Right renal pelvis (tissue), 4 donors: ENCODE data around the gene HAPLN1. TPM values are rescaled to one million over a fixed set of nuclear protein-coding genes. Genes with fewer than 3 reads are reported as not detected.
"Not testable (repeated sequence)": the region's sequence is repeated elsewhere in the genome, so short reads cannot be mapped to it uniquely, and the experiment has no call there.

Source experiments
- DNase-seq, 4 donors: peaks; one replicate each; pipeline ENCODE4 v3.0.0-alpha.2; 2013; ENCODE audit warnings: low read depth in 4 of 4, low spot score in 3 of 4, missing footprints in 1 of 4
- polyA plus RNA-seq, 4 donors: library from polyadenylated mRNA; unstranded; fragments of 120-200 nt; gene quantifications; one replicate each; pipeline ENCODE4 v1.2.1, GENCODE V29; 2013; ENCODE audit not compliant: insufficient read length in 4 of 4

The HAPLN1 gene
- 1 to 10 TPM; 4.2 to 9.5 (median 7.7) TPM for polyA plus RNA-seq

- no peak for DNase-seq
These were observed at the start of gene HAPLN1 for GRCh38 chr5:83720836-83721537. Gene HAPLN1 (minus strand): TSS chr5:83720855. CDS start chr5:83673523, 47,332 bp downstream.

- DNase-seq, result no peak
These were observed 46.8 kb upstream of the HAPLN1 start for GRCh38 chr5:83767409-83767992.

GRCh38 chr5:83764101-83764500 is 43.4 kb upstream of the HAPLN1 start:
- DNase-seq, result no peak

DNA sequence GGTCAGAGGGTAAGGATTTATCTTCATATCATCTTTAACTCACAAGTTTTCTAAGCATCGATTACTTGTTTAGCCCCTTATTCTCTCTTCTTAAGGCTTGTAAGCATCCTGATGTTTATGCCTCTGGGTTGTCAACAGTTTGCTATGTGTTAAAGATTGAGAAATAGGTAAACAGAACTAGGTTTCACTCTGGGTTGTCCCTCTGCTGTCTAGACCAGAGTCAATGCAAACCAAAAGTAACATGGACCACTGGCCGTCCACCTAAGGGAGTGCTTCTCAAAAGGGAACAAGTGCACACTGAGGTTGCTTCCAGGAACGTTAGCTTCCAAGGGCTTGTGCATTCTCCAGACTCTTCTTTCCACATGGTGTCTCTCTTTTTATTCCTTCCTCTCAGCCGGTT is 39.9 kb upstream of the HAPLN1 start:
- DNase-seq, result no peak

GRCh38 chr5:83752700-83753099 is 32.0 kb upstream of the HAPLN1 start:
- DNase-seq, result no peak

GRCh38 chr5:83751201-83751600 is 30.5 kb upstream of the HAPLN1 start:
- DNase-seq, result no peak

DNA sequence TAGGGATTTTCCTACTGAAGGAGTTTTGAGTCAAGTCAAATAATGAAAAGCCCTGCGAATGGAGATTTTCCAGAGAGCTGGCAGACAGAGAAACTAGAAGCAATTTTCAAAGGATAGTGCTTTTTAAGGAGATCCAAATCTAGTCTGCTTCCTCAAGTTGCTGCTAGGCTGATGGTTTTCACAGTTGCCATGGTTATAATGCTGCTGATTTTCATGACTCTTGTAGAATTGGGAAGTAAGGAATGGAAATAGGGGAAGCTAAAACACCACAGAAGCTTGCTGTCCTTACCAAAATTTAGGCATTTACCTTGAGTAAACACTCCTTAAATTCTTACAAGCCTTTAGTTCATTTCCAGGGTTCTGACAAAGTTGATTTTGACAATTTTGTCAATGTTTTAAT is 30.1 kb upstream of the HAPLN1 start:
- DNase-seq, result no peak

GRCh38 chr5:83745816-83746215 is 25.2 kb upstream of the HAPLN1 start:
- DNase-seq, result no peak

- DNase-seq, result no peak
These were observed 24.2 kb upstream of the HAPLN1 start for GRCh38 chr5:83744821-83745220.

- no peak for DNase-seq
These were observed 21.4 kb upstream of the HAPLN1 start for GRCh38 chr5:83742089-83742488.

DNA sequence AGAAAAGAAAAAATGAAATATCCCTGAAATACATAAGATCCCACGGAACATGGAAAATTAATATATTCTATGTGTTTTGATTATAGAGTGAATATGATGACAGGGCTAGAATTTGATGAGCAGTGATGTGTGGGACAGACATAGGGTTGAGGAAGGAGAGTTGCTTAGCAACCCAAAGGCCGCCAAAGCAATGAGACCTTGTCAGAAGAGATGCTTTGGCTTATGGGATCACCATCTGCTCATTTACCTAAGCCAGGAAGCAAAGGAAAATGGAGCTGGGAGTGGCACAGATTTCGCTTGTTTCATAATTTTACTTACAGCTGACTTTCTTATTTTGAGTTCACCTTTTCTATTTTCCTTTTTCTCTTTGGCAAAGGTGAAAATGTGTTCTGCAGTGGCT is 20.9 kb upstream of the HAPLN1 start:
- no peak for DNase-seq

DNA sequence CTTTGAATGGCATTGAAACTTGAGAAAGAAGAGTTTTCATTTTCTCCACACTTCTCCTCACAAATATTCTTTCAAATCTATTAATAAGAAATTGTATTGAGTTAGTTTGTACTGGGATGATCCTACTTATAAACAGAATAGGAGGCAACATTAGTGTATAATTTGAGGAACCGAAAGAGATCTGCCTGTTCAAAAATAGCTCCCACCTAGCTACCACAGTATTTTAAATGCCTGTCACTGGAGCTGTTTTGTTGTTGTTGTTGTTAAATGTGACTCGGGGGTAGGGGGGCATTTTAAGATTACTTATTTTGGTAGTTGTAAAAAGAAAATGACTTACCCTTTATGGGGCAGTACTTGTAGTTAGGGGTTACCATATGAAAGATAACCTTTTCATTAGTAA is 20.1 kb upstream of the HAPLN1 start:
- no peak for DNase-seq

DNA sequence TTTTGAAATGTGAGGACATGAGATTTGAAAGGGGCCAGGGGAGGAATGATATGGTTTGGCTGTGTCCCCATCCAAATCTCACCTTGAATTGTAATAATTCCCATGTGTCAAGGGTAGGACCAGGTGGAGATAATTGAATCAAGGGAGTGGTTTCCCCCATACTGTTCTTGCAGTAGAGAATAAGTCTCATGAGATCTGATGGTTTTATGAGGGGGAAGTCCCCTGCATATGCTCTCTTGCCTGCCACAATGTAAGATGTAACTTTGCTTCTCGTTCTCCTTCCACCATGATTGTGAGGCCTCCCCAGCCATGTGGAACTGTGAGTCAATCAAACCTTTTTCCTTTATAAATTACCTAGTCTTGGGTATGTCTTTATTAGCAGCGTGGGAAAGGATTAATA is 15.5 kb upstream of the HAPLN1 start:
- DNase-seq, result not testable (repeated sequence)

GRCh38 chr5:83735058-83735457 is 14.4 kb upstream of the HAPLN1 start:
- DNase-seq, result not testable (repeated sequence)

DNA sequence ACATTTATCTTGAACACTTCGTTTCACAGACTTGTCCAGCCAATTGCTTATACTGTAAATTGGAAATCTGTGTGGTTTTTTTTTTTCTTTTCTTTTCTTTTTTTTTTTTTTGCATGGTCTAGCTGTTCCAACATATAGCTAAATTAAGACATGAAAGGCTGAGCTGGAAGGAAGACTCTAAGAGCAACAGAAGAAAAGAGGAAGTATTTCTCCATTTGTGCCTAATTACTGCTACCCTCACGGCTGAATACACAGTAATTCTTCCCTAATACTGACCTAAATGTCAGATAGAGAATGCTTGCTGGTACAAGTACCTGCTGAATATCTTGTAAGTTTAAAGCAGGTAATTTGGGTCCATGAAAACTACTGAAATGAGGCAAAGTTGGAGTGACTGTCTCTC is 11.0 kb upstream of the HAPLN1 start:
- DNase-seq, result no peak

DNA sequence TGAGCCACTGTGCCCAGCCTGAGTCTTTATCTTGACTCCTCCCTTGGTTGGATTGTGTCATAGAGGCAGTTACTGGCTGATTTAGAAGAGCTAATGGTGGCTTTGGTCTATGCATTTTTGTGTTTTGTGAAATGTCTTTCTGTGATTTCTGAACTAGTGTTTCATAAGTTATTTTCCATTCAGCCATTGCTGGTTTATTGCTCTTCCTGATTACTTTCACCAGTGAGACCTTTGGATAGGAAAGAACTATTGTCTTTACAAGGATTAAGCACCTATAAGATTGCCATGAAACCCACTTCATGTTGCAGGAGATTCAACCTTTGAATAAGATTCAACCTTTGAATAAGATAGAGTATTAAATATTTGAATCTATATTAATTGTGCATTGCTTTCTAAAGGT is 8.7 kb upstream of the HAPLN1 start:
- no peak for DNase-seq

DNA sequence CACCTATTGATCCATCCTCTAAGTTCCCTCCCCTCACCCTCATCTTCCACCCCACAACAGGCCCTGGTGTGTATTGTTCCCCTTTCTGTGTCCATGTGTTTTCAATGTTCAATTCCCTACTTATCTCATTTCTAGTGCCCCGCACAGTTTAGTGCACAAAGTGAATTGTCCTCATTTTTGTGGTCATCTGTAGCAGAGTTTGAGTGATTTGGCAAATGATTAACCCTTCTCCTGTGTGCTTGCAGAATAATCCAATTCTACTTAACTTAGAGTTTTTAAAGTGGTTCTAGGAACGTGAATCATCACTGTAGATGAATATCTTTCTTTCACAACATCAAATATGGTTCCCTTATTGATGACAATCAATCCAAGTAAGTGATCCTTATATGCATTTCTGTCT is 6.3 kb upstream of the HAPLN1 start:
- DNase-seq, result no peak

GRCh38 chr5:83724935-83725334 is 4.3 kb upstream of the HAPLN1 start:
- DNase-seq, result no peak

- no peak for DNase-seq
These were observed 3.3 kb upstream of the HAPLN1 start for GRCh38 chr5:83724001-83724400.

DNA sequence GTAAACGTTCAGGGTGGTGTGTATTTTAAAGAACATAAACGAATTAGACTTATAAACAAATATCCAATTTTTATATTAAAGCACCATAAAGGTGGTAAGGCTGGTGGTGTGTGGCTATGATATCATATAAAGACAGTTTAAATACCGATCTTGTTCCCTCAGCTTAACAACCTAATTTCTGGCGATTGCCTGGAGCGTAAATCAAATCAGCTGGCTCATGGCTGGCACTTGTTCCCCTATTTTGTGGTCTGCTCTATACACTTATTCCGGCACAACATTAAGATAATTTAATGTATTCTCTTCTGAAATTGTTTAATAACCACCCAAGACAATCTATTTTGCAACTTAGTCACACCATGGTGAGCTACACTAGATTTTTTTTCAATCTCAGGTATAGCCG is 2.4 kb upstream of the HAPLN1 start:
- no peak for DNase-seq

DNA sequence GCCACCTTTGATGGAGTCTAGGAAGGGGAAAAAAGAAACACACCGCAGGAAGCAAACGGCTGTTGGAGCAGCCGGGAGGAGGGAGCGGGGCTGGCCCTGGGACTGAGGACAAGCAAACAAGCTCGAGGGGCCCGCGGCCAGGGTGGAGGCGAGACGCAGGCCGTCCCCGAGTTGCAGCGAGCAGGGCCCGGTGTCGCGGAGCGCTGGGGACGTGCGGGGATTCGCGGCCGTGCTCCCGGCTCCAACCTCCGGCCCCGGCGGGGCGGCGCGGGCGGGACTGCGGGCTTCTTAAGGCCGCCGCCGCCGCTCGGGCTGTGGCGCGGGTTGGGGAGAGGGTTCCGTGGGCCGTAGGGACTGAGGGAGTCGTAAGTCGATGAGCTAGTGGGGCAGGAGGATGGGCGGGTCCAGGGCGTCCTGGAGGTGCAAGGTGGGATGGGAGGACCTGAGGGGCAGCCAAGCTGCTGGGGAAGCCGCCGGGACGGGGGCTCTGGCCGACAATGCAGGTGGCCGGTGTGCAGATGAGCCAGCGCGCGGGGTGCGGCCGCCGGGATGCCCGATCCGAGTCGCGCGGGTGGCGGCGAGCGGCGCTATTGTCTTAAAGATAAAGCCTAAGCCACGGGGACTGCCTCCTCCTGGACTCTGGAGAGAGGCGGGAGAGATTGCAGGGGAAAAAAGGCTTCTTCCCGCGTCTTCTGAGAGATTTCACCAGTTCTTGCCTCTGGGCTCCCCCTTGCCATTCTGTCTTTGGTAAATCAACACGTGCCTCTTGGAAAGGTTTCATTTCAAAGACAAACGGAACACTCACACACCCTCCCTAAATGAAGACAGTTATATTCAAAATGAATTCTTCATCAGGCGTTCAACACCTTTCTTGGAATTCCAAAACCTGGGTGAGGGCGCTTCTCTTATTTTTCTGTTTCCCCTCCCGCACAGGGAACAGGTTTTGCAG is 1.6 kb upstream of the HAPLN1 start:
- DNase-seq, result peak in 1 of 4 donors; percentile 40
